HG02840 (cell line): ENCODE results near the gene GPD2.

ENCODE experiments used
- ATAC-seq: cut with Tn5 transposase; IDR thresholded peaks from one replicate; pipeline ENCODE4 v1.9.1; 2021; ENCODE audit warnings: mild to moderate bottlenecking, moderate library complexity, moderate number of reproducible peaks; ENCODE audit not compliant: unreplicated experiment, low FRiP score

The GPD2 gene

GRCh38 chr2:156630579-156631337 is 194.6 kb downstream of the GPD2 start:
- ATAC-seq: no peak

GRCh38 chr2:156635646-156636045 is 199.5 kb downstream of the GPD2 start:
- ATAC-seq: no peak
